Measurements from ENCODE around the gene SEZ6. TPM values are rescaled to one million over a fixed set of nuclear protein-coding genes. Genes with fewer than 3 reads are reported as not detected.

The SEZ6 gene
- total and polyA plus RNA-seq, 10 of the 15 experiments (the other 5 are each of a cell fraction or from before 2014, with no cell fraction given): 0.05 to 0.87 (median 0.17) TPM; not detected in 4

DNA sequence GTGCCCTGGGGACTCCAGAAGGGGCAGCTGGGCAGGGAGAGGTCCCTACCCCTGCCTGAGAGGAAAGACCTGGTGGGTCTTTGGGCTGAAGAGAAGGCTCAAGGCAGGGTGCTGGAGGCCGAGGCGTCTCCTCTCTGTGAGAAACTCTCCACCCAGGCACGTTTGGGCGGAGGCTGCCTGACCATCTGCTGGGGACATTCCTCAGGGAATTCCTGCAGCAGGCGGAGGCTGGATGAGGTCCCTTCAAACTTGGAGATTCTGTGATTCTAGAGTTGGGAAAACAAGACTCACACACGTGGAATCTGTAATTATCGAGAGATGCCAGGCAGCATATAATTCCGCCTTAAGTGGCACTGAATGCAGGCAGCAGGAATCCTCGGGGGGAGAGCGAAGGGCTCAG lies 33.4 kb downstream of the SEZ6 start:
- no peaks in the 10 kb centered on the region for H3K36me3 ChIP-seq (ENCODE audit: control insufficient read depth in 2 of 2, insufficient read depth in 2 of 2, low read length in 1 of 2)
- no peaks in the 10 kb centered on the region for H4K20me1 ChIP-seq (ENCODE audit: control insufficient read depth, insufficient read depth)
- no peak overlapping the region for H3K9ac ChIP-seq (ENCODE audit: control insufficient read depth, insufficient read depth, low read length)
- intact Hi-C loops (cut with micrococcal nuclease; ENCODE audit: unreplicated experiment): loop anchor here (5.0 to 10.0 kb wide), 2 partner anchors 45 to 82 kb away; no protein-coding TSS in a partner anchor
- H3K9me3 ChIP-seq (replicated peaks; ENCODE audit: control insufficient read depth, insufficient read depth, low read length): no peaks in the 10 kb centered on the region
- in situ Hi-C loops (cut with MboI): no loop called here
- BruUV-seq (replicated peaks): no TSS peak
- FAIRE-seq (no peak), DNase-seq (ENCODE audit: low read depth, low spot score) (no peak), ATAC-seq (no peak)
- no peaks in the 10 kb centered on the region for H3K79me2 ChIP-seq (ENCODE audit: control insufficient read depth, insufficient read depth, low read length)
- RAD21 ChIA-PET (ENCODE audit: unreplicated experiment): interaction anchor here (0.6 kb wide), 1 partner anchor 176 kb away, joined by 3 read pairs; no protein-coding TSS in a partner anchor
- no peak overlapping the region for H3K27ac ChIP-seq (ENCODE audit: control insufficient read depth, insufficient read depth)
- CTCF ChIA-PET: interaction anchor here (2.1 to 3.5 kb wide), 4 partner anchors 8 to 144 kb away, joined by 6 to 20 read pairs (median 8); no protein-coding TSS in a partner anchor
- H3K27me3 ChIP-seq (replicated peaks in 1 of 2; ENCODE audit: control insufficient read depth in 2 of 2, insufficient read depth in 2 of 2, low read length in 1 of 2): no peaks in the 10 kb centered on the region; a peak in 1 of 4 replicates
- SMC1A ChIA-PET (ENCODE audit: uncharacterized antibody, unreplicated experiment): interaction anchor here (1.0 kb wide), 1 partner anchor 85 kb away, joined by 3 read pairs; no protein-coding TSS in a partner anchor
- H2AFZ ChIP-seq (ENCODE audit: control insufficient read depth, low read depth, low read length): no peak overlapping the region
- H3K4me2 ChIP-seq (ENCODE audit: control insufficient read depth, insufficient read depth): no peak overlapping the region
- no peaks in the 10 kb centered on the region for H3K4me1 ChIP-seq (ENCODE audit: control insufficient read depth, insufficient read depth, low read length)
- H3K4me3 ChIP-seq: no peak overlapping the region
- WGBS (ENCODE audit: insufficient coverage, insufficient replicate concordance, low lambda C conversion rate, missing lambda C conversion rate): 36% methylated on average over 10 of the region's 10 CpGs
- POLR2A ChIA-PET: no interaction called here
- TF ChIP-seq FOS (IDR thresholded peaks at IDR 0.05; ENCODE audit: borderline replicate concordance, extremely low read depth, insufficient read length) (no peak), ASH2L (IDR thresholded peaks at IDR 0.05; ENCODE audit: borderline replicate concordance, low read depth) (no peak), NFXL1 (IDR thresholded peaks at IDR 0.05; ENCODE audit: borderline replicate concordance) (no peak), PAX8 (IDR thresholded peaks at IDR 0.05) (no peak), DPF2 (IDR thresholded peaks at IDR 0.05) (no peak), WRNIP1 (IDR thresholded peaks at IDR 0.05; ENCODE audit: borderline replicate concordance, low read depth, low read length) (no peak), IRF4 (IDR thresholded peaks at IDR 0.05; ENCODE audit: low read depth, low read length) (no peak), LARP7 (IDR thresholded peaks at IDR 0.05) (no peak), MEF2A (IDR thresholded peaks at IDR 0.05; ENCODE audit: insufficient read depth, low read depth, low read length) (no peak)
- TF ChIP-seq, protein P1, sequence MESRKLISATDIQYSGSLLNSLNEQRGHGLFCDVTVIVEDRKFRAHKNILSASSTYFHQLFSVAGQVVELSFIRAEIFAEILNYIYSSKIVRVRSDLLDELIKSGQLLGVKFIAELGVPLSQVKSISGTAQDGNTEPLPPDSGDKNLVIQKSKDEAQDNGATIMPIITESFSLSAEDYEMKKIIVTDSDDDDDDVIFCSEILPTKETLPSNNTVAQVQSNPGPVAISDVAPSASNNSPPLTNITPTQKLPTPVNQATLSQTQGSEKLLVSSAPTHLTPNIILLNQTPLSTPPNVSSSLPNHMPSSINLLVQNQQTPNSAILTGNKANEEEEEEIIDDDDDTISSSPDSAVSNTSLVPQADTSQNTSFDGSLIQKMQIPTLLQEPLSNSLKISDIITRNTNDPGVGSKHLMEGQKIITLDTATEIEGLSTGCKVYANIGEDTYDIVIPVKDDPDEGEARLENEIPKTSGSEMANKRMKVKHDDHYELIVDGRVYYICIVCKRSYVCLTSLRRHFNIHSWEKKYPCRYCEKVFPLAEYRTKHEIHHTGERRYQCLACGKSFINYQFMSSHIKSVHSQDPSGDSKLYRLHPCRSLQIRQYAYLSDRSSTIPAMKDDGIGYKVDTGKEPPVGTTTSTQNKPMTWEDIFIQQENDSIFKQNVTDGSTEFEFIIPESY (IDR thresholded peaks at IDR 0.05): no peak
- TF ChIP-seq, protein P2, sequence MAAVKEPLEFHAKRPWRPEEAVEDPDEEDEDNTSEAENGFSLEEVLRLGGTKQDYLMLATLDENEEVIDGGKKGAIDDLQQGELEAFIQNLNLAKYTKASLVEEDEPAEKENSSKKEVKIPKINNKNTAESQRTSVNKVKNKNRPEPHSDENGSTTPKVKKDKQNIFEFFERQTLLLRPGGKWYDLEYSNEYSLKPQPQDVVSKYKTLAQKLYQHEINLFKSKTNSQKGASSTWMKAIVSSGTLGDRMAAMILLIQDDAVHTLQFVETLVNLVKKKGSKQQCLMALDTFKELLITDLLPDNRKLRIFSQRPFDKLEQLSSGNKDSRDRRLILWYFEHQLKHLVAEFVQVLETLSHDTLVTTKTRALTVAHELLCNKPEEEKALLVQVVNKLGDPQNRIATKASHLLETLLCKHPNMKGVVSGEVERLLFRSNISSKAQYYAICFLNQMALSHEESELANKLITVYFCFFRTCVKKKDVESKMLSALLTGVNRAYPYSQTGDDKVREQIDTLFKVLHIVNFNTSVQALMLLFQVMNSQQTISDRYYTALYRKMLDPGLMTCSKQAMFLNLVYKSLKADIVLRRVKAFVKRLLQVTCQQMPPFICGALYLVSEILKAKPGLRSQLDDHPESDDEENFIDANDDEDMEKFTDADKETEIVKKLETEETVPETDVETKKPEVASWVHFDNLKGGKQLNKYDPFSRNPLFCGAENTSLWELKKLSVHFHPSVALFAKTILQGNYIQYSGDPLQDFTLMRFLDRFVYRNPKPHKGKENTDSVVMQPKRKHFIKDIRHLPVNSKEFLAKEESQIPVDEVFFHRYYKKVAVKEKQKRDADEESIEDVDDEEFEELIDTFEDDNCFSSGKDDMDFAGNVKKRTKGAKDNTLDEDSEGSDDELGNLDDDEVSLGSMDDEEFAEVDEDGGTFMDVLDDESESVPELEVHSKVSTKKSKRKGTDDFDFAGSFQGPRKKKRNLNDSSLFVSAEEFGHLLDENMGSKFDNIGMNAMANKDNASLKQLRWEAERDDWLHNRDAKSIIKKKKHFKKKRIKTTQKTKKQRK (IDR thresholded peaks at IDR 0.05; ENCODE audit: low read depth, low read length): no peak
- TF ChIP-seq, protein P3, sequence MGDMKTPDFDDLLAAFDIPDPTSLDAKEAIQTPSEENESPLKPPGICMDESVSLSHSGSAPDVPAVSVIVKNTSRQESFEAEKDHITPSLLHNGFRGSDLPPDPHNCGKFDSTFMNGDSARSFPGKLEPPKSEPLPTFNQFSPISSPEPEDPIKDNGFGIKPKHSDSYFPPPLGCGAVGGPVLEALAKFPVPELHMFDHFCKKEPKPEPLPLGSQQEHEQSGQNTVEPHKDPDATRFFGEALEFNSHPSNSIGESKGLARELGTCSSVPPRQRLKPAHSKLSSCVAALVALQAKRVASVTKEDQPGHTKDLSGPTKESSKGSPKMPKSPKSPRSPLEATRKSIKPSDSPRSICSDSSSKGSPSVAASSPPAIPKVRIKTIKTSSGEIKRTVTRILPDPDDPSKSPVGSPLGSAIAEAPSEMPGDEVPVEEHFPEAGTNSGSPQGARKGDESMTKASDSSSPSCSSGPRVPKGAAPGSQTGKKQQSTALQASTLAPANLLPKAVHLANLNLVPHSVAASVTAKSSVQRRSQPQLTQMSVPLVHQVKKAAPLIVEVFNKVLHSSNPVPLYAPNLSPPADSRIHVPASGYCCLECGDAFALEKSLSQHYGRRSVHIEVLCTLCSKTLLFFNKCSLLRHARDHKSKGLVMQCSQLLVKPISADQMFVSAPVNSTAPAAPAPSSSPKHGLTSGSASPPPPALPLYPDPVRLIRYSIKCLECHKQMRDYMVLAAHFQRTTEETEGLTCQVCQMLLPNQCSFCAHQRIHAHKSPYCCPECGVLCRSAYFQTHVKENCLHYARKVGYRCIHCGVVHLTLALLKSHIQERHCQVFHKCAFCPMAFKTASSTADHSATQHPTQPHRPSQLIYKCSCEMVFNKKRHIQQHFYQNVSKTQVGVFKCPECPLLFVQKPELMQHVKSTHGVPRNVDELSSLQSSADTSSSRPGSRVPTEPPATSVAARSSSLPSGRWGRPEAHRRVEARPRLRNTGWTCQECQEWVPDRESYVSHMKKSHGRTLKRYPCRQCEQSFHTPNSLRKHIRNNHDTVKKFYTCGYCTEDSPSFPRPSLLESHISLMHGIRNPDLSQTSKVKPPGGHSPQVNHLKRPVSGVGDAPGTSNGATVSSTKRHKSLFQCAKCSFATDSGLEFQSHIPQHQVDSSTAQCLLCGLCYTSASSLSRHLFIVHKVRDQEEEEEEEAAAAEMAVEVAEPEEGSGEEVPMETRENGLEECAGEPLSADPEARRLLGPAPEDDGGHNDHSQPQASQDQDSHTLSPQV (IDR thresholded peaks at IDR 0.05): no peak

Data from GM12878 (cell line).